HG03442 (cell line): ENCODE results near the gene PELO.

Source experiments
- ATAC-seq: cut with Tn5 transposase; IDR thresholded peaks from one replicate; pipeline ENCODE4 v1.9.1; 2021; ENCODE audit warnings: mild to moderate bottlenecking, moderate library complexity; ENCODE audit not compliant: unreplicated experiment

Gene PELO

DNA sequence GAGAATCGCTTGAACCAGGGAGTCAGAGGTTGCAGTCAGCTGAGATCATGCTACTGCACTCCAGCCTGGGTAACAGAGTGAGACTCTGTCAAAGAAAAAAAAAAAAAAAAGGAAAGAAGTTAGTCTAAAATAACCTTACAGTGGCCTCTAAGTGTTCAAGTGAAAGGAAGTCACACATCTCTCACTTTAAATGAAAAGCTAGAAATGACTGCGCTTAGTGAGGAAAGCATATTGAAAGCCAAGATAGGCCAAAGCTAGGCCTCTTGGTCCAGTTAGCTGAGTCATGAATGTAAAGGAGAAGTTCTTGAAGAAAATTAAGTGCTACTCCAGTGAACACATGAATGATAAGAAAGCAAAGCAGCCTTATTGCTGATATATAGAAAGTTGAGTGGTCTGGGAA, 38.1 kb downstream of the PELO start:
- ATAC-seq: peak; percentile 98

DNA sequence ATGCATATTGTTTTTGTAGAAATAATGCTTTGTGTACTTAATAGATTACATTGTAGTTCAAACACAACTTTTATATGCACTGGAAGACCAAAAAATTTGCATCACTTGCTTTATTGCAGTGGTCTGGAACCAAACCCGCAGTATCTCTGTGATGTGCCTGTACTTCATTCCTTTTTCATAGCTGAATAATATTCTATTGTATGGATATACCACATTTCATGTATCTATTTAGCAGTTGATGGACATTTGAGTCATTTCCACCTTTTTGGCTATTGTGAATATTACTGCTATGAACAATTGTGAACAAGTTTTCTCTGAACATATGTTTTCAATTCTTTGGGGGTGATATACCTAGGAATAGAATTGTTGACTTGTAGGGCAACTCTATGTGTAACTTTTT, 40.1 kb downstream of the PELO start:
- no peak for ATAC-seq

DNA sequence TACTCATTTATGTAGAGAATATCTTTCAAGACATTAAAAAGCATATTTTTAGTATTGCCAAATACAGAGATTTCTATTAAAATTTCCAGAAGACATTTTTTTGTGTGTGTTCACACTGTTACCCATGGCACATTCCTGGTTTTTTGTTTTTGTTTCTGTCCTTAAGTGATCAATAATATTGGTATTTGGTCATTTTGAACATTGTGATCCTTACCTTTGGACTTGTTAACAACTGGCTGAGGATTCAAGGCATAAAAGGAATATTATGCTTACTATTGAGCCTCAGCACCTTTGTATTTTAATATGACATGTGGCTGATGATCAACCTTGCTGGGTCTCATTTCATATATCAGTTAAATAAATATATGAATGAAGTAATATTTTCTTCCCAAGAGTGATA, 41.9 kb downstream of the PELO start:
- ATAC-seq: no peak

GRCh38 chr5:52830650-52831049, 42.9 kb downstream of the PELO start:
- ATAC-seq: no peak

GRCh38 chr5:52831786-52832511, 44.2 kb downstream of the PELO start:
- no peak for ATAC-seq

DNA sequence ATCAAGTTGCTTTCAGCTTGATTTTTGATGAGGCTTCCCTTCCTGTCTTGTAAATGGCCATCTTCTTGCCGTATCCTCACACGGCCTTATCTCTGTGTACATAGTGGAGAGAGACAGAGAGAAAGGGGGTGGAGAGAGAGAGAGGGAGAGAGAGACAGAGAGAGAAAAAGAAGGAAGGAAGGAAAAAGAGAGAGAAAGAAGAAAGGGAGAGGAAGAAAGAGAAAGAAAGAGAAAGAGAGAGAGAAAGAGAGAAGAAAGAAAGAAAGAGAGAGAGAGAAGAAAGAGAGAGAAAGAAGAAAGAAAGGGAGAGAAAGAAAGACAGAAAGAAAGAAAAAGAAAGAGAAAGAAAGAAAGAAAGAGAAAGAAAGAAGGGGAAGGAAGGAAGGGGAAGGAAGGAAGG, 46.6 kb downstream of the PELO start:
- no peak for ATAC-seq

DNA sequence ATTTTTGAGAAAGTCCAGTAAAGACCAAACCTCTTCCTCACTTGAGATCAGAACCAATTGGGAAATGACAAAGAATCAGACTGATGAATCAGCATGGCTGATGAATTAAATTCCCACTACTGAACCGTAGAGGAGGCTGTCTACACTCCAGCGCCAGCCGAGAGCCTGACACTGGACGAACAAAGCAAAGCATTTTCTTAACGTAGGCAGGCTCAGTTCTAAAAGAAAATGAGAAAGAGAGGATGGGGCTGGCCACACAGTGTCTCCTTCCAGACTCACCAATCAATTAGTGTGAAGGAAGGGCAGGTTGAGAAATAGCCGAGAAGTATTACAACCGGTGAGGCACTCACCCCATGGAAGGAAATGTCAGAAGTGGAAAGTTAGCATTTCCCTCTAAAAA, 49.4 kb downstream of the PELO start:
- no peak for ATAC-seq
